Chondrocyte (in vitro differentiated cells): ENCODE results near the gene EXOC8. TPM values are rescaled to one million over a fixed set of nuclear protein-coding genes. Genes with fewer than 3 reads are reported as not detected.

ENCODE experiments used
- DNase-seq: peaks from one replicate; pipeline ENCODE4 v3.0.0; 2021; ENCODE audit warnings: mixed read lengths, low spot score
- H3K27ac Mint-ChIP-seq: one replicate; pipeline ENCODE4 v1.8.0; 2021; ENCODE audit warnings: mild to moderate bottlenecking, moderate library complexity, mixed read lengths; ENCODE audit not compliant: unreplicated experiment
- H3K27me3 Mint-ChIP-seq: 2 replicates; pipeline ENCODE4 v1.8.0; 2021; ENCODE audit warnings: low read depth, mixed read lengths
- H3K36me3 Mint-ChIP-seq: 2 replicates; pipeline ENCODE4 v1.8.0; 2021; ENCODE audit warnings: low read depth, mixed read lengths
- H3K4me1 Mint-ChIP-seq: 2 replicates; pipeline ENCODE4 v1.8.0; 2021; ENCODE audit warnings: low read depth, mild to moderate bottlenecking, mixed read lengths
- H3K4me3 Mint-ChIP-seq: one replicate; pipeline ENCODE4 v1.8.0; 2021; ENCODE audit warnings: mild to moderate bottlenecking, moderate library complexity, mixed read lengths; ENCODE audit not compliant: unreplicated experiment
- H3K9me3 Mint-ChIP-seq: 2 replicates; pipeline ENCODE4 v1.8.0; 2021; ENCODE audit warnings: low read depth, mixed read lengths
- CTCF ChIP-seq: fragments of 200-600 bp; sonication (generic); IDR thresholded peaks from 2 replicates; pipeline ENCODE4 v1.5.0; 2021; ENCODE audit warnings: antibody characterized with exemption, mild to moderate bottlenecking, moderate library complexity
- total RNA-seq: library from RNA; stranded (reverse); gene quantifications from 3 replicates; pipeline ENCODE4 v1.2.1, GENCODE V29; 2021

Gene EXOC8
- total RNA-seq, 1 donor from 2014 or later = 13.8 TPM

GRCh38 chr1:231359113-231359512 is 21.5 kb upstream of the EXOC8 start:
- no peak for DNase-seq
- Mint-ChIP-seq H3K36me3 (peaks cover 6% of the 10 kb centered on the region), H3K27me3 (no peaks in the 10 kb centered on the region), H3K4me3 (no peak overlapping the region), H3K9me3 (no peaks in the 10 kb centered on the region), H3K27ac (no peak overlapping the region), H3K4me1 (peaks cover 21% of the 10 kb centered on the region)
- TF ChIP-seq CTCF = no peak

GRCh38 chr1:231357831-231358354 is 20.2 kb upstream of the EXOC8 start:
- no peaks in the 10 kb centered on the region for H3K27me3 Mint-ChIP-seq
- peak overlapping the region; percentile 8 for H3K27ac Mint-ChIP-seq
- no peak for DNase-seq
- H3K4me1 Mint-ChIP-seq = peaks cover 21% of the 10 kb centered on the region
- peaks cover 8% of the 10 kb centered on the region for H3K36me3 Mint-ChIP-seq
- H3K4me3 Mint-ChIP-seq = no peak overlapping the region
- H3K9me3 Mint-ChIP-seq = no peaks in the 10 kb centered on the region
- peak; percentile 94 for TF ChIP-seq CTCF

- H3K36me3 Mint-ChIP-seq = peaks cover 12% of the 10 kb centered on the region
- TF ChIP-seq CTCF = no peak
- no peak for DNase-seq
- no peaks in the 10 kb centered on the region for H3K27me3 Mint-ChIP-seq
- H3K4me1 Mint-ChIP-seq = peaks cover 21% of the 10 kb centered on the region
- no peaks in the 10 kb centered on the region for H3K9me3 Mint-ChIP-seq
- H3K27ac Mint-ChIP-seq = no peak overlapping the region
- H3K4me3 Mint-ChIP-seq = no peak overlapping the region
Observed at GRCh38 chr1:231357187-231357772, 19.6 kb upstream of the EXOC8 start.

- Mint-ChIP-seq H3K9me3 (no peaks in the 10 kb centered on the region), H3K36me3 (peaks cover 12% of the 10 kb centered on the region), H3K27me3 (no peaks in the 10 kb centered on the region), H3K27ac (no peak overlapping the region), H3K4me1 (peaks cover 21% of the 10 kb centered on the region), H3K4me3 (no peak overlapping the region)
- no peak for TF ChIP-seq CTCF
- DNase-seq = no peak
Observed at GRCh38 chr1:231355171-231355570, 17.5 kb upstream of the EXOC8 start.

- Mint-ChIP-seq H3K27ac (peak overlapping the region; percentile 79), H3K9me3 (no peaks in the 10 kb centered on the region), H3K4me1 (peaks cover 21% of the 10 kb centered on the region), H3K36me3 (peaks cover 12% of the 10 kb centered on the region), H3K4me3 (no peak overlapping the region), H3K27me3 (no peaks in the 10 kb centered on the region)
- no peak for TF ChIP-seq CTCF
- DNase-seq = no peak
Observed at GRCh38 chr1:231354330-231355020, 16.8 kb upstream of the EXOC8 start.
